ENCODE results near the gene PBX1.

The PBX1 gene

GRCh38 chr1:164794356-164794755 lies 235.4 kb downstream of the PBX1 start:
- Histone ChIP-seq H3K9me2 (replicated peaks; ENCODE audit: insufficient read depth, low read length) (no peaks in the 10 kb centered on the region), H3K27me3 (replicated peaks; ENCODE audit: insufficient read depth, low read length) (no peaks in the 10 kb centered on the region), H2AFZ (ENCODE audit: low read length) (no peak overlapping the region), H3F3A (ENCODE audit: insufficient read depth, low read length) (no peaks in the 10 kb centered on the region), H3K79me2 (ENCODE audit: low read length) (no peaks in the 10 kb centered on the region), H3K27ac (ENCODE audit: low read length) (no peak overlapping the region), H3K36me3 (replicated peaks; ENCODE audit: insufficient read depth, low read length) (no peaks in the 10 kb centered on the region), H3K4me3 (ENCODE audit: low read length) (no peak overlapping the region), H4K20me1 (ENCODE audit: insufficient read depth, low read length) (no peaks in the 10 kb centered on the region), H3K4me1 (ENCODE audit: low read length) (no peaks in the 10 kb centered on the region), H3K4me2 (ENCODE audit: low read depth, low read length) (no peak overlapping the region), H3K9ac (ENCODE audit: low read length) (no peak overlapping the region), H3K9me3 (replicated peaks; ENCODE audit: insufficient read depth, low read length) (no peaks in the 10 kb centered on the region)
- TF ChIP-seq EZH2 (optimal IDR thresholded peaks at IDR 0.05; ENCODE audit: low read depth, low read length), result no peak
- no peak for DNase-seq

DNA sequence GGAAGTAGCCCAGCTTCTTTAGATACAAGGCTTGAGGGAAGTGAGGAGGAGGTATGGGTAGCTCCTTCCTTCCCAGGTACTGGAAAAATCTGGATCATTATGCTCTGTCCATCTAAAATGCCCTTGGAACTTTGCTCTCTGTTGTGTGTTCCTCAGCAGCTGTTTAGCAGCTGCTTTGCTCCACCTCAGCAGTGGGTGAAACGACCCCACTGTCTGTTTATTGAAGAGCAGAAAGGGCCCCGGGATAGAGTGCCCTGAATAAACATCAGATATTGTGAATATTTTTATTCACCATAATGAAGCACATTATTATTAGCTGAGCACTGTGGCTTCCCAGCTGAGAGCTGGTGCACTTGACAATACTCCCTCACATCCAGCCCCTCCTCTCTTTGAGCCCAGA lies 237.9 kb downstream of the PBX1 start:
- TF ChIP-seq EZH2phosphoT487 (IDR thresholded peaks at IDR 0.05; ENCODE audit: low read length), result no peak
- no peaks in the 10 kb centered on the region for H3K36me3 ChIP-seq (replicated peaks; ENCODE audit: insufficient read depth, low read length)
- no peaks in the 10 kb centered on the region for H3K9me3 ChIP-seq (replicated peaks; ENCODE audit: insufficient read depth, low read length)

DNA sequence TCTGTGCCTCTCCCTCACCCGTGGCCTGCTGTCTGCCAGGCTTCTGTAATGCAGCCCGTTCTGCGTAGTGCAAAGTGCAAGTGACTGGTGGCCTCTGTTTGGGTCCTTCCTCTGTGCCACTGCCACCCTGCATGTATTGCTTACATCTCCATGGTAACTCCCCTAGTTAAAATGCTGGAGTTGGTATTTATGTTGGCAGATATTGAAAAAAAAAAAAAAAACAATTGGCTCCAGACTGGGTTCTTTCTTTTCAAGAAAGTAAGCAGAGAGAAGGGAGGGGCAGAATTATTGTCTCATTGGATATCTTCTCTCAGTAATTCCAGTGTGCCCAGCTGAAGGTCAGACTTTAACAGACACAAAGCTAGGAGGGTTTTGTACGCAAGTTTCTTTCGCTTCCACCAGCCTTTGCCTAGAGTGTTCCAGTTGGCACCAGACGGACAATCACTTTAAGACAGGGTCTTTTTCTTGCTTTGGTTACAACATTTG lies 242.3 kb downstream of the PBX1 start:
- no peaks in the 10 kb centered on the region for H3K27me3 ChIP-seq (replicated peaks; ENCODE audit: insufficient read depth, low read length)
- DNase-seq, result no peak
- TF ChIP-seq CTCF (IDR thresholded peaks at IDR 0.05; ENCODE audit: low read length) (no peak), EZH2phosphoT487 (IDR thresholded peaks at IDR 0.05; ENCODE audit: low read length) (no peak), EZH2 (optimal IDR thresholded peaks at IDR 0.05; ENCODE audit: low read depth, low read length) (no peak)
- H3F3A ChIP-seq (ENCODE audit: insufficient read depth, low read length), result no peaks in the 10 kb centered on the region
- no peak overlapping the region for H3K27ac ChIP-seq (ENCODE audit: low read length)
- no peak overlapping the region for H3K4me2 ChIP-seq (ENCODE audit: low read depth, low read length)
- H2AFZ ChIP-seq (ENCODE audit: low read length), result no peak overlapping the region
- no peaks in the 10 kb centered on the region for H3K4me1 ChIP-seq (ENCODE audit: low read length)
- no peaks in the 10 kb centered on the region for H3K9me3 ChIP-seq (replicated peaks; ENCODE audit: insufficient read depth, low read length)
- no peak overlapping the region for H3K4me3 ChIP-seq (ENCODE audit: low read length)
- H3K9me2 ChIP-seq (replicated peaks; ENCODE audit: insufficient read depth, low read length), result no peaks in the 10 kb centered on the region
- no peaks in the 10 kb centered on the region for H3K79me2 ChIP-seq (ENCODE audit: low read length)
- no peaks in the 10 kb centered on the region for H3K36me3 ChIP-seq (replicated peaks; ENCODE audit: insufficient read depth, low read length)
- no peaks in the 10 kb centered on the region for H4K20me1 ChIP-seq (ENCODE audit: insufficient read depth, low read length)
- H3K9ac ChIP-seq (ENCODE audit: low read length), result no peak overlapping the region

More for the DNA sequence above, 237.9 kb downstream of the PBX1 start:
- Histone ChIP-seq H3F3A (ENCODE audit: insufficient read depth, low read length) (no peaks in the 10 kb centered on the region), H3K4me2 (ENCODE audit: low read depth, low read length) (no peak overlapping the region), H3K9ac (ENCODE audit: low read length) (no peak overlapping the region), H3K4me1 (ENCODE audit: low read length) (no peaks in the 10 kb centered on the region), H3K4me3 (ENCODE audit: low read length) (no peak overlapping the region), H3K79me2 (ENCODE audit: low read length) (no peaks in the 10 kb centered on the region), H2AFZ (ENCODE audit: low read length) (no peak overlapping the region), H3K27me3 (replicated peaks; ENCODE audit: insufficient read depth, low read length) (no peaks in the 10 kb centered on the region), H4K20me1 (ENCODE audit: insufficient read depth, low read length) (no peaks in the 10 kb centered on the region), H3K9me2 (replicated peaks; ENCODE audit: insufficient read depth, low read length) (no peaks in the 10 kb centered on the region), H3K27ac (ENCODE audit: low read length) (no peak overlapping the region)
- DNase-seq, result no peak

DNA sequence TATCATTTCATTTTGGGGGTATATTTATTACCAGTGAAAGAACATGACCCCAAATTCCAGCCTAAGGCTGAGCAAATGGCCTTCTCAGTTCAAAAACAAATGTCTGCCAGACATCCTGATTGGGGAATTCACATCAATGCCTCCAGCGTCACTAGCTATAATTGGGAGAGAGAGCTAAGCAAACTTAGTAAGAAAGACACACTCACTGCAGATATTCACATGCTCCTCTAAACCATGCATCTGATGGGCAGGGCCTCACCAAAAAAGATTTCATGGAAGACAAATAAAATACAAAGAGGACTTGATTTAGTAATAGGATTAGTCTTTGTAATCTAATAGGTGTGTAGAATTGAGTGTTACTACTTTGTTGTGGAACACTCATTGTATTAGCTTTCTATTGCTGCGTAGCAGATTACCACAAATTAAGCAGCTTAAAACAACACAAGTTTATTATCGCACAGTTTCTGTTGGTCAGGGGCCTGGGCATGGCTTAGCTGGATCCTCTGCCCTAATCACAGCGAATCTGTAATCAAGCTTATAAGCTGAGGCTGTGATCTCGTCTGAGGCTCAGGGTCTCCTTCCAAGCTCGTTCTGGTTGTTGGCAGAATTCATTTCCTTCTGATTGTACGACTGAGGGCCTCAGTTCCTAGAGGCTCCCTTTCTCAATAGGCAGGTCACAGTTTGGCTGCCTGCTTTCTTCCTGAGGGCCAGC lies 243.0 kb downstream of the PBX1 start:
- H3K4me1 ChIP-seq (ENCODE audit: low read length), result no peaks in the 10 kb centered on the region
- no peak for TF ChIP-seq EZH2phosphoT487 (IDR thresholded peaks at IDR 0.05; ENCODE audit: low read length)
- no peak for TF ChIP-seq CTCF (IDR thresholded peaks at IDR 0.05; ENCODE audit: low read length)
- no peak for TF ChIP-seq EZH2 (optimal IDR thresholded peaks at IDR 0.05; ENCODE audit: low read depth, low read length)
- H3K9me3 ChIP-seq (replicated peaks; ENCODE audit: insufficient read depth, low read length), result no peaks in the 10 kb centered on the region
- H3K36me3 ChIP-seq (replicated peaks; ENCODE audit: insufficient read depth, low read length), result no peaks in the 10 kb centered on the region
- no peaks in the 10 kb centered on the region for H4K20me1 ChIP-seq (ENCODE audit: insufficient read depth, low read length)
- H3K79me2 ChIP-seq (ENCODE audit: low read length), result no peaks in the 10 kb centered on the region
- no peak overlapping the region for H3K4me3 ChIP-seq (ENCODE audit: low read length)
- H2AFZ ChIP-seq (ENCODE audit: low read length), result no peak overlapping the region
- no peaks in the 10 kb centered on the region for H3K27me3 ChIP-seq (replicated peaks; ENCODE audit: insufficient read depth, low read length)
- H3K9me2 ChIP-seq (replicated peaks; ENCODE audit: insufficient read depth, low read length), result no peaks in the 10 kb centered on the region
- no peaks in the 10 kb centered on the region for H3F3A ChIP-seq (ENCODE audit: insufficient read depth, low read length)
- H3K9ac ChIP-seq (ENCODE audit: low read length), result no peak overlapping the region
- no peak overlapping the region for H3K27ac ChIP-seq (ENCODE audit: low read length)
- DNase-seq, result no peak
- no peak overlapping the region for H3K4me2 ChIP-seq (ENCODE audit: low read depth, low read length)
